ENCODE data around the gene SQOR. TPM values are rescaled to one million over a fixed set of nuclear protein-coding genes. Genes with fewer than 3 reads are reported as not detected.

Gene SQOR
- total RNA-seq, 2 experiments from 2014 or later = 14.0 to 16.9 TPM

- ChIA-PET CTCF (no interaction called here), POLR2A (no interaction called here)
- Histone ChIP-seq H3K4me3 (ENCODE audit: low read length) (no peak overlapping the region), H3K27ac (ENCODE audit: low read depth in 1 of 2, low read length in 2 of 2) (no peak overlapping the region), H3K4me1 (ENCODE audit: insufficient read depth, low read length) (no peaks in the 10 kb centered on the region), H3K9me3 (ENCODE audit: control insufficient read depth in 1 of 2, insufficient read depth in 1 of 2, low read length in 2 of 2) (no peaks in the 10 kb centered on the region), H3K27me3 (ENCODE audit: control insufficient read depth in 1 of 2, insufficient read depth in 2 of 2, low read length in 2 of 2) (peaks cover 2 to 3% of the 10 kb centered on the region in 2 experiments), H3K36me3 (ENCODE audit: insufficient read depth, low read length) (no peaks in the 10 kb centered on the region)
- no peak overlapping the region for H3K27ac Mint-ChIP-seq
- H3K36me3 Mint-ChIP-seq (ENCODE audit: low read depth) = no peaks in the 10 kb centered on the region
- ATAC-seq (ENCODE audit: poor library complexity) (no peak), DNase-seq (no peak)
- no peaks in the 10 kb centered on the region for H3K9me3 Mint-ChIP-seq
- intact Hi-C loops (cut with DNase I, micrococcal nuclease) = no loop called here
- H3K4me3 Mint-ChIP-seq = no peak overlapping the region
- H3K4me1 Mint-ChIP-seq (ENCODE audit: low read depth) = no peaks in the 10 kb centered on the region
- TF ChIP-seq CTCF (IDR thresholded peaks at IDR 0.05) = no peak
- peaks cover 46% of the 10 kb centered on the region for H3K27me3 Mint-ChIP-seq
Measured at GRCh38 chr15:45729141-45729540, 94.3 kb downstream of the SQOR start.

- DNase-seq (no peak), ATAC-seq (ENCODE audit: poor library complexity) (no peak)
- Histone ChIP-seq H3K36me3 (ENCODE audit: insufficient read depth, low read length) (no peaks in the 10 kb centered on the region), H3K27ac (ENCODE audit: low read depth in 1 of 2, low read length in 2 of 2) (no peak overlapping the region), H3K9me3 (ENCODE audit: control insufficient read depth in 1 of 2, insufficient read depth in 1 of 2, low read length in 2 of 2) (no peaks in the 10 kb centered on the region), H3K4me1 (ENCODE audit: insufficient read depth, low read length) (no peaks in the 10 kb centered on the region), H3K4me3 (ENCODE audit: low read length) (no peak overlapping the region), H3K27me3 (ENCODE audit: control insufficient read depth in 1 of 2, insufficient read depth in 2 of 2, low read length in 2 of 2) (peaks cover 3 to 5% of the 10 kb centered on the region in 2 experiments)
- Mint-ChIP-seq H3K27me3 (peaks cover 40% of the 10 kb centered on the region), H3K4me3 (no peak overlapping the region), H3K9me3 (no peaks in the 10 kb centered on the region), H3K4me1 (ENCODE audit: low read depth) (no peaks in the 10 kb centered on the region), H3K27ac (no peak overlapping the region), H3K36me3 (ENCODE audit: low read depth) (no peaks in the 10 kb centered on the region)
- POLR2A ChIA-PET = no interaction called here
- CTCF ChIA-PET = no interaction called here
- intact Hi-C loops (cut with DNase I, micrococcal nuclease) = no loop called here
- TF ChIP-seq CTCF (IDR thresholded peaks at IDR 0.05) = no peak
Measured at GRCh38 chr15:45731343-45731742, 96.5 kb downstream of the SQOR start.

DNA sequence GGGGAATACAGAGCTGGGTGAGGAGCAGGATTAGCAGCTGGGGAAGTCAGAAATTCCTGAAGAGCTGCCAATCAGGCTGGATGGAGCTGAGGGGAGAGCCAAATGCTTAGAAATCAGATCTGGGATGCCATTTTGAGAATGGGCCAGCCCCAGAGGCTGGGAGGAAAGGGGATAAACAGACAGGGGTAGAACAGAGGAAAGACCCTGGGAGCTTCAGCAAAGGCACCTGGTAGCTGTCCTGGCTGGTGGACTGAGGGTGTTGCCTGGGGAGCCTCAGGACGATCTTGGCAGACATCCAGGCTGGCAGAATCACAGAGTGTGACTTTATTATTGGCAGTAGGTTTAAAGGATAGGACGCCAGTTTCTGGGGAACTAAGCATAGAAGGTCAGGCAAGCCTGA is 97.8 kb downstream of the SQOR start:
- no peak overlapping the region for H3K27ac ChIP-seq (ENCODE audit: low read depth in 1 of 2, low read length in 2 of 2)
- no peak for ATAC-seq (ENCODE audit: poor library complexity)
- H3K36me3 ChIP-seq (ENCODE audit: insufficient read depth, low read length) = no peaks in the 10 kb centered on the region
- Mint-ChIP-seq H3K9me3 (no peaks in the 10 kb centered on the region), H3K4me1 (ENCODE audit: low read depth) (no peaks in the 10 kb centered on the region), H3K36me3 (ENCODE audit: low read depth) (no peaks in the 10 kb centered on the region), H3K4me3 (no peak overlapping the region), H3K27me3 (peaks cover 36% of the 10 kb centered on the region), H3K27ac (no peak overlapping the region)
- POLR2A ChIA-PET = no interaction called here
- no peaks in the 10 kb centered on the region for H3K9me3 ChIP-seq (ENCODE audit: control insufficient read depth in 1 of 2, insufficient read depth in 1 of 2, low read length in 2 of 2)
- H3K4me3 ChIP-seq (ENCODE audit: low read length) = no peak overlapping the region
- CTCF ChIA-PET = no interaction called here
- intact Hi-C loops (cut with DNase I, micrococcal nuclease) = no loop called here
- peaks cover 3 to 5% of the 10 kb centered on the region in 2 experiments for H3K27me3 ChIP-seq (ENCODE audit: control insufficient read depth in 1 of 2, insufficient read depth in 2 of 2, low read length in 2 of 2)
- DNase-seq = no peak
- no peak for TF ChIP-seq CTCF (IDR thresholded peaks at IDR 0.05)
- H3K4me1 ChIP-seq (ENCODE audit: insufficient read depth, low read length) = no peaks in the 10 kb centered on the region

Measured in CD4-positive, alpha-beta T cell (primary cell).